Measurements from ENCODE around the gene GPR65. TPM values are rescaled to one million over a fixed set of nuclear protein-coding genes. Genes with fewer than 3 reads are reported as not detected.

The GPR65 gene, protein sequence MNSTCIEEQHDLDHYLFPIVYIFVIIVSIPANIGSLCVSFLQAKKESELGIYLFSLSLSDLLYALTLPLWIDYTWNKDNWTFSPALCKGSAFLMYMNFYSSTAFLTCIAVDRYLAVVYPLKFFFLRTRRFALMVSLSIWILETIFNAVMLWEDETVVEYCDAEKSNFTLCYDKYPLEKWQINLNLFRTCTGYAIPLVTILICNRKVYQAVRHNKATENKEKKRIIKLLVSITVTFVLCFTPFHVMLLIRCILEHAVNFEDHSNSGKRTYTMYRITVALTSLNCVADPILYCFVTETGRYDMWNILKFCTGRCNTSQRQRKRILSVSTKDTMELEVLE
- total RNA-seq = not detected in 2 replicates

DNA sequence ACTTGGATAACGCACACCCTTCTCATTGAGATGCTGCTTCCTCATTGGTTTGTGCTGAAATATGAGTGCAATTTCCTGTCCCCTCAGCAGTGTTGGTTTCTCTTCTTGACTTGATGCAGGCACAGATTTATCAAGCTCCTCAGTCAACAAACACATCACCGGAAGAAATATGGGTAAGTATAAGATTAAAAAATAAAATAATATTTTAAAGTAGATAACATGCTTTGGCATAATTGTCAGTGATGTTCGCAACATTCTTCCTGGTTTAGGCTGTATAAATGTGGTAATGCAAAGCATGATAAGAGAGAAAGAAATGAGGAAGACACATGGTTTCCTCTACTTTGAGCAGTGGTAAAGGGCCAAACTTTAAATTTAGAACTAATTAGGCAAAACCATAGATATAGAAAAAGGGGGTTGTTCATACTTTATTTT lies at the start of gene GPR65:
Gene GPR65, plus strand, starts transcription at position 86 of the 432 bp plus-strand sequence. CDS start 5,713 bp downstream, outside the sequence.

GRCh38 chr14:87992718-87993628 lies 12.0 kb upstream of the GPR65 start, which contains the start of gene GALC:
TSS of gene GALC (minus strand) at chr14:87993182. CDS start at chr14:87993164, 18 bp downstream.

Other genes starting within 250 kb of the GPR65 start
- gene GALC, start 12.0 kb upstream of the GPR65 start, total RNA-seq = 10.9 and 11.2 TPM in 2 replicates

All from airway epithelial cell (primary cell).